ENCODE measurements around the gene TRAM2. TPM values are rescaled to one million over a fixed set of nuclear protein-coding genes. Genes with fewer than 3 reads are reported as not detected.

TRAM2 gene
- total and polyA plus RNA-seq, 4 donors, result 7.3 to 20.3 (median 13.0) TPM

DNA sequence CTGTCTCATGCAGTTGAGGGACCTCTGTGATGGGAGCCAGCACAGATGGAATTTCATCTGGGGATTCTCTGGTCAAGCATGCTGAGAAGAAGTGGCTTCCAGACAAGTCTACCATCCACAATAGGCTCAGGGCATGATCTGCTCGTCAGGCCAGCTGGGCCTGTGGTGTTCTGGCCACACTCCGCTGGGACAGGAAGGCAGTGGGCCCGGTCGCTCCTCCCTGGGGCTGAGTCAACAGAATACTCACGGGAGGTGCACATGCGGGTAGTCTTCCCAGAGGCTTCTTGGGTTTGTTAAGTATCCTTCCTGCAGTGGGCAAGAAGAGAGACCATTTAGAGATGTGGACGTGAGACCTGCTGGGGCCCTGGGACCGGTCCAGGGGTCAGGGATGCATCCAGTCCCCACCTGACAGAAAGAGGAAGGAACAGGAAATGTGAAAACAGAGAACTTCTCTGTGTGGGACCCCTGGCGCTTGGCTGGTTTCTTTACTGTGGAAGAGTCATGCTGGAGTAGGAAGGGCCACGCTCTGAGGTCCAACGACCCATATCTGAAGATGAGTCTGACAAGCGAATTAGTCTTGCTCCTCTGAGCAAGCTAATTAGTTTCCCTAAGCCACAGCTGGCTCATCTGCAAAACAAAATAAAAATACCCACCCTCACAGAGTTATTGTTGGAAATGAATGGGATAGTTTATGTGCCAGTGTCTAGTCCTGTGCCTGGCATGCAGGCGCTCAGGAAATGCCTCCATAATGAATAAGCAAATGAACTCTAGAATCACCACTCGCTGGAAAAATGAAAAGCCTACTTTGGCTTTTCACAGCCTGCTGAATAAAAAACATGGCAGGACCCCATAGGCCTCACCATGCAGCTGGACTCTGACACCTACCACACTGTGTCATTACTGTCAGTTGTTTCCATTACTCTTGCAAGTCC, 67.3 kb downstream of the TRAM2 start:
- no peak for DNase-seq (ENCODE audit: low spot score)
- Histone ChIP-seq H3K4me3 (ENCODE audit: low read depth in 1 of 3, low read length in 3 of 3) (no peak overlapping the region), H3K27me3 (ENCODE audit: control insufficient read depth in 4 of 4, insufficient read depth in 4 of 4, low read length in 3 of 4) (no peaks in the 10 kb centered on the region), H3K9ac (ENCODE audit: low read depth in 1 of 2, low read length in 2 of 2) (no peak overlapping the region), H3K27ac (ENCODE audit: low read depth in 1 of 2, low read length in 2 of 2) (no peak overlapping the region), H3K9me3 (ENCODE audit: control insufficient read depth in 4 of 4, low read length in 3 of 4) (no peaks in the 10 kb centered on the region), H3K4me1 (ENCODE audit: control insufficient read depth in 4 of 4, insufficient read depth in 4 of 4, low read length in 3 of 4) (no peaks in the 10 kb centered on the region), H3K36me3 (ENCODE audit: control insufficient read depth in 4 of 4, insufficient read depth in 3 of 4, low read depth in 1 of 4, low read length in 3 of 4) (peaks cover 13 to 33% (median 20%) of the 10 kb centered on the region in 4 donors)
- 93% methylated on average over 14 of the region's 14 CpGs for WGBS
- no peak for TF ChIP-seq REST (IDR thresholded peaks at IDR 0.05)
- TF ChIP-seq, protein P1, sequence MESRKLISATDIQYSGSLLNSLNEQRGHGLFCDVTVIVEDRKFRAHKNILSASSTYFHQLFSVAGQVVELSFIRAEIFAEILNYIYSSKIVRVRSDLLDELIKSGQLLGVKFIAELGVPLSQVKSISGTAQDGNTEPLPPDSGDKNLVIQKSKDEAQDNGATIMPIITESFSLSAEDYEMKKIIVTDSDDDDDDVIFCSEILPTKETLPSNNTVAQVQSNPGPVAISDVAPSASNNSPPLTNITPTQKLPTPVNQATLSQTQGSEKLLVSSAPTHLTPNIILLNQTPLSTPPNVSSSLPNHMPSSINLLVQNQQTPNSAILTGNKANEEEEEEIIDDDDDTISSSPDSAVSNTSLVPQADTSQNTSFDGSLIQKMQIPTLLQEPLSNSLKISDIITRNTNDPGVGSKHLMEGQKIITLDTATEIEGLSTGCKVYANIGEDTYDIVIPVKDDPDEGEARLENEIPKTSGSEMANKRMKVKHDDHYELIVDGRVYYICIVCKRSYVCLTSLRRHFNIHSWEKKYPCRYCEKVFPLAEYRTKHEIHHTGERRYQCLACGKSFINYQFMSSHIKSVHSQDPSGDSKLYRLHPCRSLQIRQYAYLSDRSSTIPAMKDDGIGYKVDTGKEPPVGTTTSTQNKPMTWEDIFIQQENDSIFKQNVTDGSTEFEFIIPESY (IDR thresholded peaks at IDR 0.05), result no peak
- TF ChIP-seq YY1 (IDR thresholded peaks at IDR 0.05), result no peak
- no peak for TF ChIP-seq FOXA2 (IDR thresholded peaks at IDR 0.05)
- no peak for TF ChIP-seq FOXA1 (IDR thresholded peaks at IDR 0.05)

DNA sequence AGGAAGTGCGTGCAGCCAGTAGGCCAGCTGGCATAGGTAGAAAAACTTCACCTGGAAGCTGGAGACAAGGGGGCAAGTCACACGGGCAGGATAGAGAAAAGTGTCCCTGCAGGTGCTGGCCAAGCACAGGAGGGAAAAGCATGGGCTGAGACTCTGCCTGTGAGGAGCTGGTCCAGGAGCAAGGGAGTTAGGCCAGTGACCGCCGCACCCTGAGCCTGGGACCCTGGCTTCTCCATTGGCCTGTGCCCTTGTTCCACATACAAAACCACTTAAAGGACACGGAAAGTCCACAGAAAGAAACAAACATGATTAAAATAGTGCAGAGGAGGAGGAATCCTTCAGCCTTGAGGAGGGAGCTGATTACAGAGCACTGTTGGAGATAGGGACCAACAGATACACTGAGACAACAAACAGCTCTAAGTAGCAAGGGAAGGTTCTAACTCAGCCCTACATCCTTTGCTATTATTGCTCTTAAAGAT, 68.6 kb downstream of the TRAM2 start:
- Histone ChIP-seq H3K9ac (ENCODE audit: low read depth in 1 of 2, low read length in 2 of 2) (no peak overlapping the region), H3K4me3 (ENCODE audit: low read depth in 1 of 3, low read length in 3 of 3) (no peak overlapping the region), H3K36me3 (ENCODE audit: control insufficient read depth in 4 of 4, insufficient read depth in 3 of 4, low read depth in 1 of 4, low read length in 3 of 4) (peaks cover 13 to 33% (median 19%) of the 10 kb centered on the region in 4 donors), H3K27me3 (ENCODE audit: control insufficient read depth in 4 of 4, insufficient read depth in 4 of 4, low read length in 3 of 4) (no peaks in the 10 kb centered on the region), H3K27ac (ENCODE audit: low read depth in 1 of 2, low read length in 2 of 2) (no peak overlapping the region), H3K4me1 (ENCODE audit: control insufficient read depth in 4 of 4, insufficient read depth in 4 of 4, low read length in 3 of 4) (no peaks in the 10 kb centered on the region), H3K9me3 (ENCODE audit: control insufficient read depth in 4 of 4, low read length in 3 of 4) (no peaks in the 10 kb centered on the region)
- no peak for DNase-seq (ENCODE audit: low spot score)
- no peak for TF ChIP-seq YY1 (IDR thresholded peaks at IDR 0.05)
- TF ChIP-seq SP1 (IDR thresholded peaks at IDR 0.05), result no peak
- no peak for TF ChIP-seq GABPA (IDR thresholded peaks at IDR 0.05 in 1 of 2, conservative IDR thresholded peaks at IDR 0.05 in 1 of 2)
- no peak for TF ChIP-seq TAF1 (conservative IDR thresholded peaks at IDR 0.05)
- no peak for TF ChIP-seq ATF3 (IDR thresholded peaks at IDR 0.05)
- 99% methylated on average over 5 of the region's 5 CpGs for WGBS

All from liver (tissue), 9 donors.